GM12878 (cell line): ENCODE measurements around the gene PPP1R7. TPM values are rescaled to one million over a fixed set of nuclear protein-coding genes. Genes with fewer than 3 reads are reported as not detected.

Source experiments
- ATAC-seq: fragments of 200-7000 bp; cut with Tn5 transposase; 3 replicates; pipeline ENCODE4 v1.9.1; 2020; ENCODE audit warnings: mild to moderate bottlenecking, moderate library complexity
- BruUV-seq: library from RNA; stranded (reverse); fragments of 400-500 nt; replicated peaks from 2 replicates; lab custom pipeline; 2021; lab: Mats Ljungman, UMichigan
- CTCF ChIA-PET: fragments of 300-600 bp; sonication (Branson Sonifier 250); formaldehyde crosslinking; extraction: SDS; loops from one replicate; lab custom pipeline; 2021; ENCODE audit warnings: inconsistent platforms; lab: Yijun Ruan, JAX
- POLR2A ChIA-PET: fragments of 350-600 bp; formaldehyde crosslinking; extraction: SDS; loops from one replicate; lab custom pipeline; 2021; ENCODE audit warnings: inconsistent platforms; lab: Charles Lee
- RAD21 ChIA-PET: fragments of 300-600 bp; sonication (Branson Sonifier 250); formaldehyde crosslinking; loops from one replicate; lab custom pipeline; 2023; ENCODE audit warnings: antibody characterized with exemption; ENCODE audit not compliant: unreplicated experiment; lab: Charles Lee
- SMC1A ChIA-PET: fragments of 300-600 bp; sonication (Branson Sonifier 250); formaldehyde crosslinking; loops from one replicate; lab custom pipeline; 2023; ENCODE audit not compliant: unreplicated experiment, uncharacterized antibody; lab: Charles Lee
- DNase-seq: peaks from one replicate; pipeline ENCODE4 v3.0.0-alpha.2; 2011; ENCODE audit warnings: low read depth, low spot score
- FAIRE-seq: peaks from 3 replicates; lab custom pipeline; 2011; peaks lifted over from hg19 to GRCh38; lab: Jason Lieb, UNC
- H2AFZ ChIP-seq: 2 replicates; pipeline ENCODE4 v1.6.0; 2011; ENCODE audit warnings: low read depth, low read length, control low read depth; ENCODE audit not compliant: control insufficient read depth
- H3K27ac ChIP-seq: 2 replicates; pipeline ENCODE4 v1.5.1; 2011; ENCODE audit warnings: control low read depth; ENCODE audit not compliant: control insufficient read depth, insufficient read depth
- H3K27me3 ChIP-seq, 2 experiments: replicated peaks in 1 of 2; 2 replicates each; pipeline versions ENCODE4 v1.6.0 to v1.6.1; 2011; ENCODE audit warnings: low read length in 1 of 2; ENCODE audit not compliant: control insufficient read depth in 2 of 2, insufficient read depth in 2 of 2
- H3K36me3 ChIP-seq, 2 experiments: 2 replicates each; pipeline ENCODE4 v1.5.1; 2011; ENCODE audit warnings: low read length in 1 of 2; ENCODE audit not compliant: control insufficient read depth in 2 of 2, insufficient read depth in 2 of 2
- H3K4me1 ChIP-seq: 2 replicates; pipeline ENCODE4 v1.6.1; 2011; ENCODE audit warnings: mild to moderate bottlenecking, low read length, moderate library complexity, mixed read lengths; ENCODE audit not compliant: control insufficient read depth, insufficient read depth
- H3K4me2 ChIP-seq: 2 replicates; pipeline ENCODE4 v1.6.0; 2011; ENCODE audit warnings: control low read depth; ENCODE audit not compliant: control insufficient read depth, insufficient read depth
- H3K4me3 ChIP-seq: fragments of 200-600 bp; sonication (generic); 2 replicates; pipeline ENCODE4 v1.5.1; 2016
- H3K79me2 ChIP-seq: 2 replicates; pipeline ENCODE4 v1.6.0; 2011; ENCODE audit warnings: low read length; ENCODE audit not compliant: control insufficient read depth, insufficient read depth
- H3K9ac ChIP-seq: 2 replicates; pipeline ENCODE4 v1.8.0; 2011; ENCODE audit warnings: low read length, control low read depth, mixed read lengths; ENCODE audit not compliant: control insufficient read depth, insufficient read depth
- H3K9me3 ChIP-seq: replicated peaks from 3 replicates; pipeline ENCODE4 v1.5.1; 2011; ENCODE audit warnings: mild to moderate bottlenecking, low read length; ENCODE audit not compliant: control insufficient read depth, insufficient read depth
- H4K20me1 ChIP-seq: 2 replicates; pipeline ENCODE4 v1.6.0; 2011; ENCODE audit not compliant: control insufficient read depth, insufficient read depth
- BCL11A ChIP-seq: IDR thresholded peaks from 2 replicates; pipeline ENCODE4 v1.6.1; 2011; ENCODE audit warnings: low read depth, low read length
- CBX3 ChIP-seq: fragments of 200-600 bp; sonication (generic); IDR thresholded peaks from 2 replicates; pipeline ENCODE4 v1.6.1; 2016; ENCODE audit warnings: low read depth, borderline replicate concordance
- CEBPB ChIP-seq, 2 experiments: fragments of 150-350 bp in 1 of 2; IDR thresholded peaks; 2 replicates each; pipeline ENCODE4 v1.6.1; 2012 to 2014; ENCODE audit warnings: low read depth in 2 of 2, low read length in 2 of 2, borderline replicate concordance in 1 of 2, inconsistent platforms in 1 of 2
- E4F1 ChIP-seq: fragments of 450-650 bp; IDR thresholded peaks from 2 replicates; pipeline ENCODE4 v1.6.1; 2018; ENCODE audit warnings: borderline replicate concordance, mild to moderate bottlenecking; ENCODE audit not compliant: partially characterized antibody
- EP300 ChIP-seq, 2 experiments: fragments of 150-350 bp in 1 of 2; IDR thresholded peaks; 2 replicates each; pipeline ENCODE4 v1.6.1; 2011 to 2012; ENCODE audit warnings: low read depth in 2 of 2, low read length in 2 of 2, borderline replicate concordance in 1 of 2, improper control_type of control experiment in 1 of 2, inconsistent platforms in 1 of 2; ENCODE audit not compliant: control insufficient read depth in 1 of 2
- ESRRA ChIP-seq: IDR thresholded peaks from 2 replicates; pipeline ENCODE4 v1.6.1; 2012; ENCODE audit warnings: mild to moderate bottlenecking, low read length, improper control_type of control experiment
- ETV6 ChIP-seq, 2 experiments: fragments of 450-650 bp in 1 of 2; IDR thresholded peaks in 1 of 2; conservative IDR thresholded peaks in 1 of 2; 2 replicates each; pipeline ENCODE4 v1.6.1; 2014; ENCODE audit warnings: antibody characterized with exemption in 1 of 2, borderline replicate concordance in 1 of 2, low read depth in 1 of 2, mild to moderate bottlenecking in 1 of 2, moderate library complexity in 1 of 2
- HDAC2 ChIP-seq: fragments of 200-600 bp; sonication (generic); IDR thresholded peaks from 2 replicates; pipeline ENCODE4 v1.6.1; 2017
- HSF1 ChIP-seq: fragments of 150-350 bp; IDR thresholded peaks from 2 replicates; pipeline ENCODE4 v1.6.1; 2014; ENCODE audit warnings: mild to moderate bottlenecking, low read depth, low read length
- JUNB ChIP-seq: IDR thresholded peaks from 2 replicates; pipeline ENCODE4 v1.6.1; 2016; ENCODE audit warnings: antibody characterized with exemption, mild to moderate bottlenecking
- KLF5 ChIP-seq: fragments of 450-650 bp; IDR thresholded peaks from 2 replicates; pipeline ENCODE4 v1.6.1; 2014; ENCODE audit warnings: mild to moderate bottlenecking; ENCODE audit not compliant: partially characterized antibody
- NBN ChIP-seq: fragments of 450-650 bp; IDR thresholded peaks from 2 replicates; pipeline ENCODE4 v1.6.1; 2016
- PAX5 ChIP-seq: IDR thresholded peaks from 2 replicates; pipeline ENCODE4 v1.6.1; 2011; ENCODE audit warnings: low read depth, low read length, borderline replicate concordance
- PAX8 ChIP-seq: fragments of 450-650 bp; IDR thresholded peaks from 2 replicates; pipeline ENCODE4 v1.6.1; 2017; ENCODE audit warnings: mild to moderate bottlenecking, moderate library complexity
- PML ChIP-seq: IDR thresholded peaks from 2 replicates; pipeline ENCODE4 v1.6.1; 2012; ENCODE audit warnings: low read length, inconsistent platforms
- POLR2AphosphoS2 ChIP-seq: IDR thresholded peaks from 2 replicates; pipeline ENCODE4 v1.6.1; 2011; ENCODE audit warnings: low read depth, mild to moderate bottlenecking, low read length, improper control_type of control experiment, moderate library complexity
- RELA ChIP-seq: fragments of 450-650 bp; IDR thresholded peaks from 2 replicates; pipeline ENCODE4 v1.8.0; 2014; ENCODE audit warnings: borderline replicate concordance; ENCODE audit not compliant: partially characterized antibody
- REST ChIP-seq: IDR thresholded peaks from 2 replicates; pipeline ENCODE4 v1.6.1; 2012; ENCODE audit warnings: mild to moderate bottlenecking, low read depth, low read length
- WGBS: methylation state at CpG from one replicate; pipeline ENCODE4 v1.1.6; 2016; ENCODE audit warnings: low lambda C conversion rate; ENCODE audit not compliant: insufficient replicate concordance, insufficient coverage; ENCODE audit errors: missing lambda C conversion rate; 5-methylcytosine and 5-hydroxymethylcytosine counted together
- in situ Hi-C: fragments of 300-500 bp; cut with MboI; formaldehyde crosslinking; loops from 9 replicates; pipeline ENCODE4 v1.14.3; 2018; ENCODE audit warnings: mixed read lengths
- intact Hi-C: fragments of 100-400 bp; cut with micrococcal nuclease; formaldehyde crosslinking; loops from one replicate; pipeline ENCODE4 v1.14.2; 2022; ENCODE audit not compliant: unreplicated experiment
- polyA plus RNA-seq, 11 experiments: library from polyadenylated mRNA; depleted of rRNA in 4 of 11; unstranded in 6 of 11; stranded (reverse) in 5 of 11; fragments of >200 nt; fragmentation: Nextera tagmentation in 4 of 11; fragmentation: Illumina TruSeq in 1 of 11; extraction: Ambion mirVana in 4 of 11; extraction: Trizol in 1 of 11; gene quantifications; 1 replicate in 1 of 11; 2 replicates in 10 of 11; pipeline versions ENCODE4 v1.2.1 to v1.2.3, GENCODE V29; 2011 to 2016; ENCODE audit warnings: inconsistent platforms in 2 of 11, missing spikeins in 2 of 11, low read depth in 1 of 11
- total RNA-seq, 4 experiments: library from RNA; depleted of rRNA in 3 of 4; stranded (reverse); fragments of >200 nt in 3 of 4; fragmentation: Illumina TruSeq in 1 of 4; extraction: Trizol in 1 of 4; gene quantifications; 2 replicates each; pipeline versions ENCODE4 v1.2.1 to v1.2.3, GENCODE V29; 2013 to 2021

The PPP1R7 gene
- total and polyA plus RNA-seq, 10 of the 15 experiments (the other 5 are each of a cell fraction or from before 2014, with no cell fraction given), result 78.5 to 174 (median 93.7) TPM

- no peak for TF ChIP-seq REST
- TF ChIP-seq PAX5, result no peak
- no peak for TF ChIP-seq RELA
- no peak for TF ChIP-seq HDAC2
- TF ChIP-seq KLF5, result no peak
- no peak for TF ChIP-seq POLR2AphosphoS2
- no peak for TF ChIP-seq JUNB
- TF ChIP-seq EP300 (IDR thresholded peaks at IDR 0.05; ENCODE audit: borderline replicate concordance in 1 of 2, control insufficient read depth in 1 of 2, low read depth in 2 of 2, low read length in 2 of 2), result no peak
Measured at GRCh38 chr2:241207151-241207550, 56.9 kb downstream of the PPP1R7 start (continued).

GRCh38 chr2:241207641-241208040, 57.4 kb downstream of the PPP1R7 start:
- RAD21 ChIA-PET, result no interaction called here
- BruUV-seq, result no TSS peak
- CTCF ChIA-PET, result interaction anchor here (0.6 to 1.2 kb wide), 2 partner anchors 56 to 129 kb away, joined by 3 to 4 read pairs; no protein-coding TSS in a partner anchor
- Histone ChIP-seq H3K4me3 (no peak overlapping the region), H3K9me3 (no peaks in the 10 kb centered on the region), H3K27me3 (no peaks in the 10 kb centered on the region), H3K79me2 (no peaks in the 10 kb centered on the region), H4K20me1 (no peaks in the 10 kb centered on the region), H3K36me3 (no peaks in the 10 kb centered on the region), H3K4me2 (no peak overlapping the region), H3K9ac (no peak overlapping the region), H2AFZ (no peak overlapping the region), H3K4me1 (no peaks in the 10 kb centered on the region), H3K27ac (no peak overlapping the region)
- intact Hi-C loops, result no loop called here
- DNase-seq, result no peak
- 61% methylated on average over 6 of the region's 6 CpGs for WGBS
- in situ Hi-C loops, result no loop called here
- ATAC-seq, result no peak
- POLR2A ChIA-PET, result no interaction called here
- SMC1A ChIA-PET, result interaction anchor here (1.9 kb wide), 1 partner anchor 11 kb away, joined by 5 read pairs; no protein-coding TSS in a partner anchor
- FAIRE-seq, result no peak
- TF ChIP-seq ESRRA, result no peak
- TF ChIP-seq HSF1, result no peak
- TF ChIP-seq CBX3, result no peak
- no peak for TF ChIP-seq CEBPB (IDR thresholded peaks at IDR 0.05; ENCODE audit: borderline replicate concordance in 1 of 2, low read depth in 2 of 2, low read length in 2 of 2)
- no peak for TF ChIP-seq E4F1
- no peak for TF ChIP-seq NBN
- TF ChIP-seq ETV6 (conservative IDR thresholded peaks at IDR 0.05 in 1 of 2, IDR thresholded peaks at IDR 0.05 in 1 of 2; ENCODE audit: borderline replicate concordance in 1 of 2, low read depth in 1 of 2), result no peak
- TF ChIP-seq PAX8, result no peak
- TF ChIP-seq BCL11A, result no peak
- TF ChIP-seq PML, result no peak
